ENCODE data around the gene ITSN1. TPM values are rescaled to one million over a fixed set of nuclear protein-coding genes. Genes with fewer than 3 reads are reported as not detected.

ITSN1 gene
- total RNA-seq, 4 donors from 2014 or later: 50.4 to 208 (median 96.7) TPM

GRCh38 chr21:33700491-33700890 is 58.2 kb downstream of the ITSN1 start:
- no peak for DNase-seq (ENCODE audit: low spot score in 2 of 2)
- TF ChIP-seq POLR2A (IDR thresholded peaks at IDR 0.05) (no peak), CTCF (IDR thresholded peaks at IDR 0.05) (no peak), EP300 (IDR thresholded peaks at IDR 0.05) (no peak)
- no peak overlapping the region for H3K4me3 ChIP-seq
- H3K9me3 ChIP-seq: no peaks in the 10 kb centered on the region
- 81 to 88% methylated on average over 3 of the region's 3 CpGs for WGBS, 2 donors
- H3K36me3 ChIP-seq: no peaks in the 10 kb centered on the region
- H3K27me3 ChIP-seq: no peaks in the 10 kb centered on the region
- no peak overlapping the region for H3K27ac ChIP-seq
- H3K4me1 ChIP-seq: peaks cover 0 to 53% (median 8%) of the 10 kb centered on the region in 4 donors

GRCh38 chr21:33703750-33704606 is 61.7 kb downstream of the ITSN1 start:
- Histone ChIP-seq H3K9me3 (peaks cover 0 to 13% (median under 1%) of the 10 kb centered on the region in 4 donors), H3K36me3 (peaks cover 0 to 11% (median 0%) of the 10 kb centered on the region in 3 donors), H3K27me3 (no peaks in the 10 kb centered on the region), H3K4me3 (no peak overlapping the region), H3K4me1 (peaks cover 0 to 21% (median 3%) of the 10 kb centered on the region in 4 donors), H3K27ac (no peak overlapping the region)
- TF ChIP-seq EP300 (IDR thresholded peaks at IDR 0.05): no peak
- TF ChIP-seq POLR2A (IDR thresholded peaks at IDR 0.05): no peak
- no peak for TF ChIP-seq CTCF (IDR thresholded peaks at IDR 0.05)
- 68 to 72% methylated on average over 10 of the region's 10 CpGs for WGBS, 2 donors
- DNase-seq (ENCODE audit: low spot score in 2 of 2): no peak

GRCh38 chr21:33707846-33708245 is 65.5 kb downstream of the ITSN1 start:
- no peaks in the 10 kb centered on the region for H3K27me3 ChIP-seq
- H3K4me3 ChIP-seq: no peak overlapping the region
- no peak for DNase-seq (ENCODE audit: low spot score in 2 of 2)
- no peak overlapping the region for H3K27ac ChIP-seq
- TF ChIP-seq EP300 (IDR thresholded peaks at IDR 0.05) (no peak), CTCF (IDR thresholded peaks at IDR 0.05) (no peak), POLR2A (IDR thresholded peaks at IDR 0.05) (no peak)
- peaks cover 0 to 27% (median 3%) of the 10 kb centered on the region in 4 donors for H3K4me1 ChIP-seq
- peaks cover 0 to 16% (median 0%) of the 10 kb centered on the region in 3 donors for H3K36me3 ChIP-seq
- H3K9me3 ChIP-seq: peaks cover 0 to 25% (median 3%) of the 10 kb centered on the region in 4 donors

GRCh38 chr21:33708874-33709273 is 66.6 kb downstream of the ITSN1 start:
- Histone ChIP-seq H3K27me3 (no peaks in the 10 kb centered on the region), H3K27ac (no peak overlapping the region), H3K4me1 (peaks cover 0 to 20% (median under 1%) of the 10 kb centered on the region in 4 donors), H3K9me3 (peaks cover 0 to 25% (median 3%) of the 10 kb centered on the region in 4 donors), H3K36me3 (peaks cover 0 to 16% (median 0%) of the 10 kb centered on the region in 3 donors), H3K4me3 (no peak overlapping the region)
- no peak for DNase-seq (ENCODE audit: low spot score in 2 of 2)
- TF ChIP-seq EP300 (IDR thresholded peaks at IDR 0.05) (no peak), POLR2A (IDR thresholded peaks at IDR 0.05) (no peak), CTCF (IDR thresholded peaks at IDR 0.05) (no peak)
- WGBS, 2 donors: 93 to 97% methylated on average over 2 of the region's 2 CpGs

Measured in tibial nerve (tissue), 4 donors.